Fibroblast of pulmonary artery (primary cell): Measurements from ENCODE around the gene ZNF276.
"Not testable (repeated sequence)": the region's sequence is repeated elsewhere in the genome, so short reads cannot be mapped to it uniquely, and the experiment has no call there.

Experiments used
- DNase-seq: peaks from one replicate; pipeline ENCODE4 v3.0.0-alpha.2; 2010; ENCODE audit warnings: low read depth
- H3K4me3 ChIP-seq: replicated peaks from 2 replicates; pipeline ENCODE4 v1.5.1; 2011; ENCODE audit warnings: low read depth, mild to moderate bottlenecking, control low read depth, low read length, moderate library complexity
- CTCF ChIP-seq: IDR thresholded peaks from 2 replicates; pipeline ENCODE4 v1.5.1; 2011; ENCODE audit warnings: mild to moderate bottlenecking, control low read depth, low read length, inconsistent platforms; ENCODE audit errors: missing control alignments

The ZNF276 gene

GRCh38 chr16:89693289-89693731 is 28.0 kb upstream of the ZNF276 start:
- TF ChIP-seq CTCF: no peak
- H3K4me3 ChIP-seq: no peak overlapping the region
- no peak for DNase-seq

GRCh38 chr16:89693931-89694783 is 27.2 kb upstream of the ZNF276 start:
- no peak for DNase-seq
- TF ChIP-seq CTCF: no peak
- no peak overlapping the region for H3K4me3 ChIP-seq

- not testable (repeated sequence) for DNase-seq, H3K4me3 ChIP-seq
These were observed 26.6 kb upstream of the ZNF276 start for GRCh38 chr16:89694784-89695085.

- DNase-seq: no peak
- TF ChIP-seq CTCF: no peak
- H3K4me3 ChIP-seq: no peak overlapping the region
These were observed 26.1 kb upstream of the ZNF276 start for GRCh38 chr16:89695086-89695874.

- no peak for DNase-seq
- H3K4me3 ChIP-seq: no peak overlapping the region
- TF ChIP-seq CTCF: no peak
These were observed 25.3 kb upstream of the ZNF276 start for GRCh38 chr16:89695875-89696669.

- TF ChIP-seq CTCF: no peak
- DNase-seq: no peak
- H3K4me3 ChIP-seq: no peak overlapping the region
These were observed 24.6 kb upstream of the ZNF276 start for GRCh38 chr16:89696670-89697128.

- no peak overlapping the region for H3K4me3 ChIP-seq
- TF ChIP-seq CTCF: no peak
- no peak for DNase-seq
These were observed 24.1 kb upstream of the ZNF276 start for GRCh38 chr16:89697161-89697615.
